HL-60 (cell line): ENCODE data around the gene SCN4A.

ENCODE experiments used
- CTCF ChIP-seq: IDR thresholded peaks from one replicate; pipeline ENCODE4 v1.5.1; 2011; ENCODE audit warnings: low read length, control low read depth, inconsistent platforms; ENCODE audit not compliant: insufficient read depth
- GABPA ChIP-seq: IDR thresholded peaks from 2 replicates; pipeline ENCODE4 v1.6.1; 2012; ENCODE audit warnings: low read depth
- POLR2AphosphoS5 ChIP-seq: IDR thresholded peaks from 2 replicates; pipeline ENCODE4 v1.6.1; 2012; ENCODE audit warnings: low read depth
- REST ChIP-seq: IDR thresholded peaks from 2 replicates; pipeline ENCODE4 v1.6.1; 2012; ENCODE audit warnings: low read depth; ENCODE audit not compliant: insufficient replicate concordance
- SPI1 ChIP-seq: IDR thresholded peaks from 2 replicates; pipeline ENCODE4 v1.6.1; 2012; ENCODE audit warnings: low read depth, mild to moderate bottlenecking, borderline replicate concordance

DNA sequence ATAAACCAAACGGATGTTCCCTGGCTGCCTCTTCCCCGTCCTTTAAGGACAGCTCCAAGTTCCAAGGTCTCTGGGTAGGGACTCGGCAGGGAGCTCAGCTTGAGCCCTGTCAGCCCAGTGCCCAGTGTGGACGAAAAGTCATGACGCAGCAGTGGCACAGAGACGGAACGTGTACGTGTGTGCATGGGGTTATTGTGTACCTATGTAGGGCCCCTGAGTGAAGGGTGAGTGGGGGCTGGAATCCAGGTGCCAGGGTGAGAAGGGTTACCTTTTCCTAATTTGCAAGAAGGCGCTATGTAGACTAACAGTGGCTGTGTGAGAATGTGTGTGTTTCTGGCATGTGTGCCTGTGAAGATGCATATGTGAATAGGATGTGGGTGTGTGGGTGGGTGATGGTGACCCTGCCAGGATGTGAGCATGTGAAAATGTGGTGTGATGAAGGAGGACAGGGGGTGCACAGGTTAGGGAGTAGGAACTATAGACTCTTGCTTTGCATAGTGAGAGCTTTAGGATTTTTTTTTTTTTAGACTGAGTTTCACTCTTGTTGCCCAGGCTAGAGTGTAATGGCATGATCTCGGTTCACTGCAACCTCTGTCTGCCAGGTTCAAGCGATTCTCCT lies 6.0 kb downstream of the SCN4A start:
- TF ChIP-seq CTCF (no peak), GABPA (no peak), POLR2AphosphoS5 (no peak), SPI1 (no peak), REST (no peak)
